Measurements from ENCODE around the gene C1QA.

C1QA gene

GRCh38 chr1:22619798-22620197, 16.6 kb upstream of the C1QA start:
- Histone ChIP-seq H3K4me3 (ENCODE audit: low read length, poor library complexity, severe bottlenecking) (no peak overlapping the region), H3F3A (ENCODE audit: low read depth) (no peaks in the 10 kb centered on the region), H3K36me3 (ENCODE audit: insufficient read depth, low read length) (no peaks in the 10 kb centered on the region), H4K20me1 (ENCODE audit: insufficient read depth, low read length, poor library complexity, severe bottlenecking) (no peaks in the 10 kb centered on the region), H3K9me3 (ENCODE audit: insufficient read depth, low read depth, low read length) (no peaks in the 10 kb centered on the region), H2AFZ (ENCODE audit: low read length) (no peak overlapping the region), H3K4me2 (ENCODE audit: low read depth, low read length, poor library complexity, severe bottlenecking) (peak overlapping the region; percentile 25), H3K79me2 (ENCODE audit: insufficient read depth, low read length) (no peaks in the 10 kb centered on the region), H3K9me2 (replicated peaks; ENCODE audit: low read depth, low read length) (no peaks in the 10 kb centered on the region), H3K27me3 (ENCODE audit: insufficient read depth, low read length, poor library complexity, severe bottlenecking) (no peaks in the 10 kb centered on the region), H3K9ac (ENCODE audit: low read depth, low read length, poor library complexity, severe bottlenecking) (no peak overlapping the region), H3K4me1 (ENCODE audit: insufficient read depth, low read length, poor library complexity, severe bottlenecking) (peaks cover 7% of the 10 kb centered on the region)
- TF ChIP-seq CTCF (conservative IDR thresholded peaks at IDR 0.05; ENCODE audit: low read length) = no peak
- TF ChIP-seq EZH2phosphoT487 (IDR thresholded peaks at IDR 0.05; ENCODE audit: borderline replicate concordance) = no peak

GRCh38 chr1:22621761-22622160, 14.7 kb upstream of the C1QA start:
- Histone ChIP-seq H3F3A (ENCODE audit: low read depth) (no peaks in the 10 kb centered on the region), H3K9me3 (ENCODE audit: insufficient read depth, low read depth, low read length) (no peaks in the 10 kb centered on the region), H3K36me3 (ENCODE audit: insufficient read depth, low read length) (no peaks in the 10 kb centered on the region), H2AFZ (ENCODE audit: low read length) (no peak overlapping the region), H3K4me1 (ENCODE audit: insufficient read depth, low read length, poor library complexity, severe bottlenecking) (peaks cover 7% of the 10 kb centered on the region), H3K4me2 (ENCODE audit: low read depth, low read length, poor library complexity, severe bottlenecking) (no peak overlapping the region), H3K79me2 (ENCODE audit: insufficient read depth, low read length) (no peaks in the 10 kb centered on the region), H3K27me3 (ENCODE audit: insufficient read depth, low read length, poor library complexity, severe bottlenecking) (no peaks in the 10 kb centered on the region), H3K9ac (ENCODE audit: low read depth, low read length, poor library complexity, severe bottlenecking) (no peak overlapping the region), H3K4me3 (ENCODE audit: low read length, poor library complexity, severe bottlenecking) (no peak overlapping the region), H4K20me1 (ENCODE audit: insufficient read depth, low read length, poor library complexity, severe bottlenecking) (no peaks in the 10 kb centered on the region), H3K9me2 (replicated peaks; ENCODE audit: low read depth, low read length) (no peaks in the 10 kb centered on the region)
- TF ChIP-seq CTCF (conservative IDR thresholded peaks at IDR 0.05; ENCODE audit: low read length) (no peak), EZH2phosphoT487 (IDR thresholded peaks at IDR 0.05; ENCODE audit: borderline replicate concordance) (no peak)

GRCh38 chr1:22625262-22625925, 11.0 kb upstream of the C1QA start:
- H2AFZ ChIP-seq (ENCODE audit: low read length) = no peak overlapping the region
- no peaks in the 10 kb centered on the region for H3K79me2 ChIP-seq (ENCODE audit: insufficient read depth, low read length)
- H3K4me2 ChIP-seq (ENCODE audit: low read depth, low read length, poor library complexity, severe bottlenecking) = no peak overlapping the region
- H3K36me3 ChIP-seq (ENCODE audit: insufficient read depth, low read length) = no peaks in the 10 kb centered on the region
- no peak overlapping the region for H3K4me3 ChIP-seq (ENCODE audit: low read length, poor library complexity, severe bottlenecking)
- no peaks in the 10 kb centered on the region for H3K9me2 ChIP-seq (replicated peaks; ENCODE audit: low read depth, low read length)
- no peaks in the 10 kb centered on the region for H4K20me1 ChIP-seq (ENCODE audit: insufficient read depth, low read length, poor library complexity, severe bottlenecking)
- no peaks in the 10 kb centered on the region for H3K4me1 ChIP-seq (ENCODE audit: insufficient read depth, low read length, poor library complexity, severe bottlenecking)
- TF ChIP-seq CTCF (conservative IDR thresholded peaks at IDR 0.05; ENCODE audit: low read length) (no peak), EZH2phosphoT487 (IDR thresholded peaks at IDR 0.05; ENCODE audit: borderline replicate concordance) (no peak)
- no peak overlapping the region for H3K9ac ChIP-seq (ENCODE audit: low read depth, low read length, poor library complexity, severe bottlenecking)
- no peaks in the 10 kb centered on the region for H3F3A ChIP-seq (ENCODE audit: low read depth)
- no peaks in the 10 kb centered on the region for H3K9me3 ChIP-seq (ENCODE audit: insufficient read depth, low read depth, low read length)
- no peaks in the 10 kb centered on the region for H3K27me3 ChIP-seq (ENCODE audit: insufficient read depth, low read length, poor library complexity, severe bottlenecking)
